ENCODE results near the gene CDK15. TPM values are rescaled to one million over a fixed set of nuclear protein-coding genes. Genes with fewer than 3 reads are reported as not detected.

The CDK15 gene
- total and polyA plus RNA-seq, 11 donors = 0.07 to 0.50 (median 0.18) TPM; not detected in 3

GRCh38 chr2:201909348-201909747 lies 103.0 kb downstream of the CDK15 start:
- 70 to 76% (median 74%) methylated on average over 4 of the region's 4 CpGs for WGBS, 4 donors
- H3K27ac ChIP-seq = no peak overlapping the region
- ATAC-seq (no peak), DNase-seq (no peak)
- peaks cover 0 to 9% (median 0%) of the 10 kb centered on the region in 12 donors for H3K4me1 ChIP-seq
- no peaks in the 10 kb centered on the region for H3K36me3 ChIP-seq
- no peak overlapping the region for H3K4me3 ChIP-seq
- intact Hi-C loops (cut with DNase I) = no loop called here
- H3K9me3 ChIP-seq = no peaks in the 10 kb centered on the region
- H3K27me3 ChIP-seq = peaks cover 0 to 18% (median 0%) of the 10 kb centered on the region in 9 donors
- no peak for TF ChIP-seq CTCF (IDR thresholded peaks at IDR 0.05)
- no peak for TF ChIP-seq POLR2A (IDR thresholded peaks at IDR 0.05)

- peak overlapping the region in 1 of 12 donors; percentile 2 for H3K4me3 ChIP-seq
- H3K4me1 ChIP-seq = peaks cover 0 to 9% (median 0%) of the 10 kb centered on the region in 12 donors
- intact Hi-C loops (cut with DNase I) = no loop called here
- TF ChIP-seq POLR2A (IDR thresholded peaks at IDR 0.05) = no peak
- TF ChIP-seq CTCF (IDR thresholded peaks at IDR 0.05) = no peak
- no peaks in the 10 kb centered on the region for H3K36me3 ChIP-seq
- H3K27me3 ChIP-seq = peaks cover 0 to 18% (median 0%) of the 10 kb centered on the region in 9 donors
- ATAC-seq (no peak), DNase-seq (no peak)
- WGBS, 4 donors = 44 to 65% (median 47%) methylated on average over 4 of the region's 4 CpGs
- no peak overlapping the region for H3K27ac ChIP-seq
- H3K9me3 ChIP-seq = no peaks in the 10 kb centered on the region
Measured at GRCh38 chr2:201909961-201910361, 103.6 kb downstream of the CDK15 start.

GRCh38 chr2:201911372-201911771 lies 105.0 kb downstream of the CDK15 start:
- ATAC-seq = no peak
- Histone ChIP-seq H3K36me3 (no peaks in the 10 kb centered on the region), H3K9me3 (no peaks in the 10 kb centered on the region), H3K4me1 (peaks cover 0 to 9% (median 0%) of the 10 kb centered on the region in 12 donors), H3K4me3 (no peak overlapping the region), H3K27ac (no peak overlapping the region), H3K27me3 (peaks cover 0 to 10% (median 0%) of the 10 kb centered on the region in 9 donors)
- WGBS, 4 donors = 63 to 77% (median 66%) methylated on average over 4 of the region's 4 CpGs
- intact Hi-C loops (cut with DNase I) = no loop called here
- TF ChIP-seq CTCF (IDR thresholded peaks at IDR 0.05) (no peak), POLR2A (IDR thresholded peaks at IDR 0.05) (no peak)
- no peak for DNase-seq

GRCh38 chr2:201913201-201913600 lies 106.9 kb downstream of the CDK15 start:
- Histone ChIP-seq H3K27ac (no peak overlapping the region), H3K27me3 (peaks cover 0 to 6% (median 0%) of the 10 kb centered on the region in 9 donors), H3K9me3 (no peaks in the 10 kb centered on the region), H3K4me3 (no peak overlapping the region), H3K4me1 (peaks cover 0 to 9% (median 0%) of the 10 kb centered on the region in 12 donors), H3K36me3 (no peaks in the 10 kb centered on the region)
- TF ChIP-seq POLR2A (IDR thresholded peaks at IDR 0.05) (no peak), CTCF (IDR thresholded peaks at IDR 0.05) (no peak)
- WGBS, 4 donors = 63 to 83% (median 76%) methylated on average over 4 of the region's 4 CpGs
- ATAC-seq = no peak
- intact Hi-C loops (cut with DNase I) = no loop called here
- DNase-seq = no peak
